ENCODE results near the gene DIP2C.
"Not testable (repeated sequence)": the region's sequence is repeated elsewhere in the genome, so short reads cannot be mapped to it uniquely, and the experiment has no call there.

Gene DIP2C

DNA sequence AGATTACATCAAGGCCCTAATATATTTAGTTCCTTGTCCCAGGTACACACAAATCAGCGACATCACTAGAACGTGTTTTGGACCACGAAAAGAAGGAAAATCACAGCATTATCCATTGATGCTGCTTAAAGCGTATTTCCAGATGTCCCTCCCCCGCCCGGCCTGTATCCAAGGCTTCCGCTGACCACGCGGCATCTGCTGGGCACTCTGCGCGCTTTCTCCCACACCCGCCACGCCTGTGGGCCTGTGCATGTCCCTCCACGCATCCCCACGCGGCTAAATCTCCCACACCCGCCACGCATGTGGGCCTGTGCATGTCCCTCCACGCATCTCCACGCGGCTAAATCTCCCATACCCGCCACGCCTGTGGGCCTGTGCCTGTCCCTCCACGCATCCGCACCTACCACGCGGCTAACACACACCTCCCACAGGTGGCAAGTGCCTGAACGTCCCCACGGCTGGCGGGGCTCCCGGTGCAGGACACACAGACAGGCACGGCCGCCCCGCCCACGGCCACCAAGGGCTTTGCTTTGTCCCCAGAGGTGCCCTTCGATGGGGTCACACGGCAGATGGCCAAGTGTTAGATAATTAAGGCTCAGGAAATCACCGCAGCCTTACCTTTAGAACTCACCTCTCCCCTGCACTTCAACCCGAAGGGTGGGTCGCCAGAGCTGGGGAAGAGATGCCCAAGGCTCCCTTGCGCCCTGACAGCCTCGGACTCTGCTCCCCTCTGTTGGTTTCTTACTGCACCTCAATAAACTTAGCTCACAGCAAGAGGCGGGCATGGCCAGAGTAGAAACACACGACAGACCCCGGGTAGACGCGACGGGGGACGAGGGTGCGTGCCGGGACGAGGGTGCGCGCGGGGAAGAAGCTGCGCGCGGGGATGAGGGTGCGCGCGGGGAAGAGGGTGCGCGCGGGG lies 49.5 kb downstream of the DIP2C start:
- no peak for DNase-seq

DNA sequence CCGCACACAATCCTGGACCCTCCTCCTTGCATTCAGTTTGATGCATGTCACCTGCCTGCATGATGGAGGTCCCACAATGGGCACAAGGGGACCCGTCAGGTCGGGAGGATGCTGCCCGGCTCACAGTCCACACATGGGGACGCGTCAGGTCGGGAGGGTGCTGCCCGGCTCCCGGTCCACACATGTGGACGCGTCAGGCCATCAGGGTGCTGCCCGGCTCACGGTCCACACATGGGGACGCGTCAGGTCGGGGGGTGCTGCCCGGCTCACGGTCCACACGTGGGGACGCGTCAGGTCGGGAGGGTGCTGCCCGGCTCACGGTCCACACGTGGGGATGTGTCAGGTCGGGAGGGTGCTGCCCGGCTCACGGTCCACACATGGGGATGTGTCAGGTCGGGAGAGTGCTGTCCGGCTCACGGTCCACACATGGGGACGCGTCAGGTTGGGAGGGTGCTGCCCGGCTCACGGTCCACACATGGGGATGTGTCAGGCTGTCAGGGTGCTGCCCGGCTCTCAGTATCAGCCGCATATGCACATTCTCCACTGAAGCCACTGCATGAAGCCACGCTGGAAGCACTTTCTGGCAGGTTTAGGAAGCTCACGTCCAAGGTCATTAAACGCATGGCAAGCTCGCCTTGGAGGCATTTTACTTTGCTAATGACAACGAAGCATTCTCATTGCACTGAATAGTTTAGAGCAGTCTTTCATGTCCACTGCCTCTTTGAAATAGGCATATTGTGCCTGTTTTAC lies 50.3 kb downstream of the DIP2C start:
- DNase-seq, result no peak

DNA sequence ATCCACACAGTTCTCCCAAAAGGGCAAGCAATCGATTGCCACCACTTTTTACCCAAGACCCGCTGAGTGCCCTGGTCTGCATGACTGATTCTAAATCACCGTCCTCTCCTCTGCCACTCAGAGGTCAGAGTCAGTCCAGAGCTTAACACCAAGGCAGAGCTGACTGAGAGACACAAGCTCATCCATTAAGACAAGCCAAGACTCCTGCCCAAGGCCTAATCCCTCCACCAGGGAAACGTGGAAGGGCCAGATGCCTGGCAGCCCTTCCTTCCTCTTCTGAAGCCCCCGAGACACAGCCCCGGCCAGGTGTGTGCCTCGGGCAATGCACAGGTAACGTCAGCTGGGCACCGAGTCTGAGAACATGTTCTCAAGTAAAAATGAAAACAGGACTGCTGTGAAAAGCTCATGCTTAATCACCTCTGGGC lies 51.7 kb downstream of the DIP2C start:
- no peak for DNase-seq

DNA sequence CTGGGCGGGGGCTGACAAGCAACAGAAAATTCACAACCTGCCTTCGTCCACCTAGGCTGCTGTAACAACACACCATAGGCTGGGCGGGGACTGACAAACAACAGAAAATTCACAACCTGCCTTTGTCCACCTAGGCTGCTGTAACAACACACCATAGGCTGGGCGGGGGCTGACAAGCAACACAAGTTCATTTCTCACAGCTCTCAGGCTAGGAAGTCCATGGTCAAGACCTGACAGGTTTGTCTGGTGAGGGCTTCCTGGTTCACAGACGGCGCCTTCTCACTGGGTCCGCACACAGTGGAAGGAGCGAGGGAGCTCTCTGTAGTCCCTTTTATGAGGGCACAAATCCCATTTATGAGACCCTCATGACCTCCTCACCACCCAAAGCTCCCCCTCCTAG lies 52.2 kb downstream of the DIP2C start:
- no peak for DNase-seq

DNA sequence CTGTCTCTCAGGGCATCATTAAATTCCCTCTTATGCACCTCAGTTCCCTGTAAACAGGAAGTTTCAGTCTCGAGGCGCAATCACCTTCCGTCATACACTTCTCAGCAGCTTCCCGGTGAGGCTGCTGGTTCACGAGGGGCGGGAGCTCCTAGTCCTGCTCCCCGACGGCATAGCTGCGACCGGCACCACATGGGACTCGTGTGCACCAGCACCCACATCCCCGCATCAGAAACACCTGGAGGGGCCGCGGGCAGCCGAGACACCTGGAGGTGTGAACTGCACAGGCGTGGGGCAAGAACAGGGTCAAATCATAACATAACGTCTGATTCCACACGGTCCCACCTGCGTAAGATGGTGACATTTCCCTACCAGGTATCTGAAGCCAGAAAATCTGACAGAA lies 52.7 kb downstream of the DIP2C start:
- DNase-seq, result no peak

DNA sequence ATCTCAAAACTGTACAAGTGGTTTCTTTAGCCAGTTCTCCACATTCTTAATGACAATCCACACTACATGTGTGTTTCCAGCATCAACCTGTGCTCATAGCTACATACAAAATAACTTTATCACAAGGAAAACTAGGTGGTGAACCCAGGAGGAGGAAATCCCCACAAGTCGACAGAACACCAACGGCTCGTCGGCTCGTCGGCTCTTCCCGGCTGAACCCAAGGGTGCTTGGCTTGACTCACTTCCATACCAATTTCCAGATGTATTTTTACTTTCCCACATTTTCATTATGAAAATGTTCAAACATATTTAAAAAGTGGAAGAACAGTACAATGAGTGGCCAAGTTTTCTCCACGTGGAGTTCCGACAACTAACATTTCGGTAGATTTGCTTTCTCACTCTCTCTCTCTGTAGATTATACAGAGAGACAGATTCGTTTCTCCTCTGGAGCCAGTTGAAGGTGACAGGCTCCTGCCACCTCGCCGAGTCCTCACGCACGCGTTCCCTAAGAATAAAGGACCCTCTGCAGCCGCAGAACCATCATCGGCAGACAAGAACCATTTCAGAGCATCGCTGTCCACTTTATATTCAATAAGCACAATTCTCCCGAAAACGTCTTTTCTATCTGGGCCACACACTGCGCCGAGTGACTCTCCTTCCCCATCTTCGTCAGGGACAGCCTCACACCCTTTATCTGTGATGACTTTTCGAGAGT lies 53.3 kb downstream of the DIP2C start:
- no peak for DNase-seq

DNA sequence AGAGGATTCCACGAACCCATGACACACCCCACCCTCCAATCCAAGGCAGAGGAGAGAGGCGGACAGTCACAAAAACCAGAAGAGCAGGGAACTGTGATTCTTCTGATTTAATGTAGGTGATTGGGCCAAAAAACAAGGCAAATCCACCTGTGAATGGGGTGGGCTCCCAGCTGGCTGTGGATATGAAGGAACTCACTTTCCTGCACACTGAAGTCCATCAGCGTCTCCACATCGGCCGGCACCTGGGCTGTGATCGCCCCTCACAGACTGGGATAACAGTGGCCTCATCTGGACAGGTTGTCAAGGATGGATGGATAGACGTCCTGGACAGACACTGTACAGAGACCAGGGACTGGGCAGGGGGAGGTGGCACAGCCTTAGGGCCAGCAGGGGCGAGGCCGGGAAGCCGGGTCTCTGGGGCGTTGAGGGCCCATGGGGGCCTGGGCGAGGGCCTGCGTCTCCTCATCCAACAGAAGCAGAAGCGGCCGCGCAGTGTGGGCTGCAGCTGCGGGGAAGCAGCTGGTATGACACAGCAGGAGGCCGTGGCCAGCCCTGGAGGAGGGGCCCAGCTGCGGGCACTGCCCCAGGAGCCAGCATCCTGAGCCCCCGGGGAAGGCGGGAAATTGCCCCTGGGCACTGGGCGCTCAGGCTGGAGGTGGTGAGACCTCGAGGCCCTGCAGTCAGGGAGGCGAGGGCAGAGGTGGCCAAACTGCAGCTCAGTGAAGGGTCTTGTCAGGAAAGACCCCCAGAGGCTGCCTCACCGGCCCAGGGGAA lies 54.2 kb downstream of the DIP2C start:
- DNase-seq, result no peak

DNA sequence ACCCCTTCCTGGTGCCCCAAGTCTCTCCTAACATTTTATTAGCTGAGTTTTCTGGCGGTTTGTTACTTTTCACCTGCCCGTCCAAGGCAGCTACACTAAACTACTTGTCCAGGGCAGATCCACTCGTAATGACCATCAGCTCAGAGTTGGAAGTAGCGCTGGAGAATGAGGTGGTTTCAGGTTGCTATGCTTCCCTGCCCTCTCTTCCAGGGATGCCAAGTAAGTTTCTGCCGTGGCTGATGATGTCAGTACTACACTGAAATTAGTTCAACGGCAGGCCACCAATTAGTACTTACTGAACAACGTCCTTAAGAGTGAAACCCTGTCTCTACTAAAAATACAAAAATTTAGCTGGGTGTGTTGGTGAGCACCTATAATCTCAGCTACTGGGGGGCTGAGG lies 55.2 kb downstream of the DIP2C start:
- no peak for DNase-seq

DNA sequence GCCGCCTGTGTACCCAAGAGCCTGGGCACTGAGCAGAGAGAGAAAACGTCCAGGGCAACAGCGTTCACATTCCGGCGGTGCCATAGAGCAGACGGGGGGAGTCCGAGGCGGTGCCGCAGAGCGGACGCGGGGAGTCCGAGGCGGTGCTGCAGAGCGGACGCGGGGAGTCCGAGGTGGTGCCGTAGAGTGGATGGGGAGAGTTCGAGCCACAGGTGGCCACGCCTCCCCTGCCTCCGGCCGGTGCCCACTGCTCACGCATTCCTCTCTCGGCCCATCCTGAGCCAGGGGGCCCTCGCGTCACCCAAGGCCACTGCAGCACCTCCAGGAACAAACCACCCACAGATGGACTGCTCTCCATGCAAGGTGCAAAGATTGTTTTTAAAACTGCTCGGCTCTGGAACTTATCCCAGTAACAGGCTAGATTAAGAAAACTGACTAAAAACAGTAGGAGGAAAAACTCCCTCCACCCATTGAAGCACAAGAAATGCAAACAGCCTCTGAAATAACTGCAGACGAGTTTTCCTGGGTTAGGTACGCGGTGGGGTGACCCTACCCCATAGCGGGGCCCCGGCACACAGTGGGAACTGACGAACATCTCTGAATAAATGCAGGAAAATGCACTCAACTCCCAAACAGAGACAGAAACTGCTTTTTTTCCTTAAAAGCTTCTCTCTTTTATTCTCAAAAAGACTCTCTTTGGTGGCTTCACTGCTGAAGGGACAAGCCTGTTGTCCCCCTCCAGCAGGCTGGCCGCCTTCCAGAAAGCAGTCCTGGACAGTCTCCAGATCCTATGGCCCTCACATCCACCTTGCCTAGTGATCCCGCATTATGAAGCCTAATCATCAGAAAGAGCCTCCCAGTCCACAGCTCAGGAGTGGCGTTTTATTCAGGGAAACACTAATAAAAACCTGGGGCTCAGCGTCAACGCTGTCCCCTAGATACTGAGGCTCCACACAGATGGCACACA lies 55.9 kb downstream of the DIP2C start:
- no peak for DNase-seq

DNA sequence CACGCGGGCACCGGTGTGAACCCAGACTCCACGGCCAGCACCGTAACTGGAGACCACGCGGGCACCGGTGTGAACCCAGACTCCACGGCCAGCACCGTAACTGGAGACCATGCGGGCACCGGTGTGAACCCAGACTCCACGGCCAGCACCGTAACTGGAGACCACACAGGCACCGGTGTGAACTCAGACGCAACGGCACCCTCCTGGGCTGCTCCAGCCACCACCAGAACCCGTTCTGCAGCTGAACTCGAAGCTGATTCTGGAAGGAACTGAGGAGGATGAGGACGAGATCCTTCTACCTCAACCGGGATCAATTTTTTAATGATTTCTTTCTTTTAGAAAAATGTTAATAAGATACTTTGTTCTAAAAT lies 56.7 kb downstream of the DIP2C start:
- not testable (repeated sequence) for DNase-seq

DNA sequence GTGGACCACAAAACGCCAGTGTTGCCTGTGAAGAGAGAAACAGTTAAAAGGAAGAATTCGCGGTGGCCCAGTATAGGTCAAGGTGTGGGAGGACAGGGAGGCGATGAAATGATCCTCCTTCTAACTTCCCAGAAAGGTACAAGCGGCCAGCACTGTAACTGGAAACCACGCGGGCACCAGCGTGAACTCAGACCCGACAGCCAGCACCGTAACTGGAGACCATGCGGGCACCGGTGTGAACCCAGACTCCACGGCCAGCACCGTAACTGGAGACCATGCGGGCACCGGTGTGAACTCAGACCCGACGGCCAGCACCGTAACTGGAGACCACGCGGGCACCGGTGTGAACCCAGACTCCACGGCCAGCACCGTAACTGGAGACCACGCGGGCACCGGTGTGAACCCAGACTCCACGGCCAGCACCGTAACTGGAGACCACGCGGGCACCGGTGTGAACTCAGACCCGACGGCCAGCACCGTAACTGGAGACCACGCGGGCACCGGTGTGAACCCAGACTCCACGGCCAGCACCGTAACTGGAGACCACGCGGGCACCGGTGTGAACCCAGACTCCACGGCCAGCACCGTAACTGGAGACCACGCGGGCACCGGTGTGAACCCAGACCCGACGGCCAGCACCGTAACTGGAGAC lies 57.2 kb downstream of the DIP2C start:
- DNase-seq, result not testable (repeated sequence)

DNA sequence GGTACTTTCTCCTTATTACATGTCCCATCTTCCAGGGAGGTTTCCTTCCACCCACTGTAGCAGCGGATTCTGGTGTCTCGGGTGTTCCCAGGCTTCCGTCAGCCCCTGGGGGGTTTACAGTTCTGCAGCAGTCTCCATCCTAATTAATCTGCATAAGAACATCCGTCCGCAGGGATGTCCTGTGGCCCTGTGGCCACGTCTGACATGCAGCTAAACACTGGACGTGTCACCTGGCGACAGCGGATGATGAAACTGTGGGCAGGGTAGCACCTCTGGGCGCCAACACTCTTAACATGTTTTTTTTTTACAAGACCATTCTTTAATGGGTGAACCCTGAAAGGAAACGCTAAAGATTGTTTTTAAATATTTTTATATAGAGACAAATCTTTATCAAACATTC lies 58.2 kb downstream of the DIP2C start:
- DNase-seq, result no peak

DNA sequence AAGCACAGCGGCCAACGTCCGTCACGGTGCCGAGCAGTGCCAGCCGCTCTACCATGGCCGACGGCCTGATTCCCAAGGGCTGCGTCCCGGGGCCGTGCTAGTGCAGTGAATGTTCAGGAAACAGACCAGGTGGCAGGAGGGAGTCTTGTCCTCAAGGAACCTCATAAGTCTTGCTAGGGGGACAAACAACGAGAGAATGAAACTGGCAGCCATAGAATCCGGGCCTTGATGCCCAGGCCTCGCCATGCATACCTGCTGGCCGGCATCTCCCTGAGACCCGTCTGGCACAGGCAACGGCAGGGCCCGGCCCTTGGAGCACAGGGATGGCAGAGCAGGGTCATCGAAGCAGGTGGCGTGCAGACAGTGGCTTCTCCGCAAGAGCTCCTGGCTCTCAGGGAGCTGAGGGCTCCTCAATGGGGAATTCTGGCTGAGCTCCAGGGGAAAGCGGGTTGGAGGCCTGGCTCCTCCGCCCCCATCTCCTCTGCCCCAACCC lies 58.8 kb downstream of the DIP2C start:
- DNase-seq, result peak; percentile 33

DNA sequence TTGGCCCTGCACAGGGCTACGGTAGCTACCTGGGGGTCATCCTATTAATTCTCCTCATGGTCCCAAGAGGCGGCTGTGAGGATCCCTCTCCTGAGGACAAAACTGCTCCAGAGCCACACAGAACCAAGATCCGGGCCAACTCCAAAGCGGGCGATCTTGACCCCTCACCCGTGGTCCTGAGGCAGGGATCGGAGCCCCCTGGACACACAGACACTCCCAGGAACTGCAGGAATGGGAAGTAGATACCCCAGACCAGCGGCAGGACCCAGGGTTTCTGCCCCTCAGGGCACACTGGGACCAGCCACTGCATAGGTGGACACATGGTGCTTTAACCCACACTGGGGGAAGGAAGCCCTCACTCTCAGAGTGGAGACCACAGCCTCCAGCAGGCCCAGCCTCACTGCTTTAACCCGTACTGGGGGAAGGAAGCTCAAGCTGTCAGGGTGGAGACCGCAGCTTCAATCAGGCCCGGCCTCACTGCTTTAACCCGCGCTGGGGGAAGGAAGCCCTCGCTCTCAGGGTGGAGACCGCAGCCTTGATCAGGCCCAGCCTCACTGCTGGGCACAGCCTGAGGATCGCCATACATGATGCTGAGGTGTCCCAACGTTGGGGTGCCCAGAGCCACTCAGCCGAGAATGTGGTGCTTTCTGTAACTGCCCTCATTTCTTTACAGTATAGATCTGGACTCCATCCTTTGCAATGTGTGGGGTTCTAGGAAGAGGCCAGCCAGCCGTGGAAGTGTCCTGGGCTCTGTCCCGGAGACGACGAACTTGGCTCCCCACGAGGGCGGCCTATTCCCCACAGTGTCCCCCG lies 60.1 kb downstream of the DIP2C start:
- DNase-seq, result no peak

DNA sequence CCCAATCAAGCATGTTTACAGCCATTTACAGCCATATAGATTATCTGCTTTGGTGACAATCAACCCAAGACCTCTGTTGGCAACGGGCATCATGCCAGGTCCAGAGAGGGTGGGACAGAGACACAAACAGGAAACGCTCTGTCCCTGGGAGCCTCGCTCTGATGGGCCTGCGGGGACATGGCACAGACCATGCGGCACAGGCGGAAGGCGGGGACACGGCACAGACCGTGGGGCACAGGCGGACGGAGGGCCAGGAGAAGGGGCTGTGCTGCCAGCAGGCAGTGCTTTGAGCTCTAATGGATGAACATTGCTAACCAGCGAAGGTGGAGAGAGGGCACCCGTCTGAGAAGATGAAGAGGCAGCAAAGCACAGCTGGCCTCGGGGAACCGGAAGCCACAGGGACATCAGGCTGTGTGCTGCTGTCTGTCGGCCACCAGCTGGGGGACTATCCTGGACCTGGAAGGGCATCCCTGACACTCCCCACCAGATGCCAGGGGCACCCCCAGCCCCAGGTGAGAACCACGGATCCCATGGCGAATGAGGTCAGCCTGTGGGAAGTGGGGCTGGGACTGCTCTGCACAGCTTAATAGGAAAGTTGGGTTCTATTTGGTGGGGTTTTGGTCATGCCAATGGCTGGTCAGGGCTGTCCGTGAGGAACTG lies 61.0 kb downstream of the DIP2C start:
- DNase-seq, result no peak

DNA sequence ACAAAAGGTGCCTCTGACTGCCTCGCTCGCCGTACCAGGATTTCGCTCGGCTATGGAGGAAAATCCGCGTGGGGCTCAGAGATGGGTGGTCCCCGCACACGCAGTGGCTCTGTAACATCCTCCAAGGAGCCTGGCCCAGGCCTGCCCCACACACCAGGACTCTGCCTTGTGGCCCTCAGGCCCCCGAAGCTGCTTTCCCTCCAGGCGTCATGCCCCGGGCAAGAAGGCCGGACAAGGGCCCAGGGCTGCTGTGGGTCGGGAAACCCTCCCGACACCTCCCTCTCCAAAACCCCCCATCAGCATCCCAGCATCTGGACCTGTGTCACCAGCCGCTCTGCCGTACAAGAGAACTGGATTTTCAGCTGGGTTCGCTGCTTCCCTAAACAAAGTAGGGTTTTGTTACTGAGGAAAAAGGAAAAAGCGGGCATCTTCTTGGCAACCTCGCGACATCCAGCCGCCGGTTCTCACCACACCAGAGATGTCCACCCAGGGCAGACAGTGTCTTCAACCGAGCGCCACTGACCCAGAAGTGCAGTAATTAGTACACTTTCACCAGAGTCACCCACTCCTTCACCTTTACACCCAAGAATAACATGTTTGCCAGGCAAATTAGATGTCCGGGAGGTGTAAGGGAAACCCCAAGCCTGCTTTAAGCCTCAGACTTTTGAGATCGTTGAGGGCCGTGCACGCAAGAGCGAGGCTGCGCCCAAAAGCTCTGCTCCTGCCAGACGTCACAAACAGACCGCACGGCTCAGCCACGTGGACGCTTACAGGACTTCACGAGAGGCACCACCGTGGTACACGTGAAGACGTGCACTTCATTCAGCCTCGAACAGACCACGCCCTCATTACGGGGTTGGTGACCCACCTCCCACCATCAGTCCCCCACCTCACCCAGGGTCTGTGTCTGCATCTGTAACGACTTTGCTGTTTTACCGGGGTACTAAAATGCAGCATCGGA lies 62.2 kb downstream of the DIP2C start:
- DNase-seq, result no peak

DNA sequence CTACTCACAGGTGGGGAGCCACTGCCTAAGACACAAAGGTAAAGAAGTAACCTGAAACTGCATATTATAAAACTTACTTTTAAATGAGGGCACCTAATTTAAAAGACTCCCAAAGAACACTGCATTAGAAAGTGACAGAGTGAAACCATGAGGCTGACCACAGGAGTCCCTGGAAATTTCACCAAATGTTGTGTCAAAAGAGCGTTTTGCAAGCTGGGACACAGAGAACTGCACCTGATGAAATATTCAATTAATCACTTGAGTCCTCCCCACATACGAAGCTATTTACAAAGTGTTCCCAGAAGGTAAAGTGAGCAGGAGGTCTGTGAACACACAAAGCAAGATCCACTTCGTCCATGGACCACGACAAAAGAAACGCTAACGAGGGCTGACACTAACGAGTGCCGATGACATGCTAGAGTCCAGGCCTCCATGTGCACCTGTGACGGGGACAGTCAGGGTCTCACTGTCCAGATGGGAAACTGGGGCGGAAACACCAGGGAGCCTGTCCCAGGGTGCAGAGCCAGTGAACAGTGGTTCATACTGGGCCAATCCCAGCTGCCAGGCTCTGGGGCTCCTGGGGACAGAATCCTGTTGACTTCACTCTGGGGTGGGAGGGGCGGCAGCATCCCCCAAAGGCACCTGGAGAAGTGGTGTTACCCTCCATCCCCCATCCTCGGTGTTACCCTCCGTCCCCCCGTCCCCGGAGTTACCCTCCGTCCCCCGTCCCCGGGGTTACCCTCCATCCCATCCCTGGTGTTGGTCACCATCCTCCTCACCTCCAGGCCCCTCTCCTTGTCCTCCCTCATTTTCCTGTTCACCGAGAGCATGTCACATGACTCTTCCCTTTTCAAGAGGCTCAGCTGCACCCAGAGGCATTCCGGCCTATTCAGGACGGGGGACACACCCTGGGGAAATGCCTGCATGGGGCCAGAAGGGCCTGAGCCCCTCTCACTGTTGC lies 63.4 kb downstream of the DIP2C start:
- no peak for DNase-seq

All from NCI-H2107 (cell line).